ENCODE measurements around the gene DNHD1.

Gene DNHD1

GRCh38 chr11:6476571-6476970 lies 20.5 kb upstream of the DNHD1 start:
- Histone ChIP-seq H3K27me3 (no peaks in the 10 kb centered on the region), H3K4me1 (no peaks in the 10 kb centered on the region), H3K4me3 (ENCODE audit: low read depth, low read length) (no peak overlapping the region), H3K9me3 (no peaks in the 10 kb centered on the region), H3K36me3 (no peaks in the 10 kb centered on the region)
- DNase-seq, result no peak
- TF ChIP-seq CTCF (IDR thresholded peaks at IDR 0.05; ENCODE audit: low read depth, low read length), result no peak

- H3K36me3 ChIP-seq, result peaks cover 13% of the 10 kb centered on the region
- TF ChIP-seq CTCF (IDR thresholded peaks at IDR 0.05; ENCODE audit: low read depth, low read length), result no peak
Observed at GRCh38 chr11:6480299-6480914, 16.7 kb upstream of the DNHD1 start.

GRCh38 chr11:6481012-6481923 lies 15.8 kb upstream of the DNHD1 start, which contains the start of the genes ARFIP2 and TIMM10B:
ARFIP2 (minus strand) TSS chr11:6481331; CDS start chr11:6480421, 910 bp downstream.
TIMM10B (plus strand) TSS chr11:6481501; CDS start chr11:6481517, 16 bp downstream.
- peak; percentile 92 for DNase-seq
- no peaks in the 10 kb centered on the region for H3K27me3 ChIP-seq
- peak within 1 kb of the TSS; percentile 86 for H3K4me3 ChIP-seq (ENCODE audit: low read depth, low read length)
- no peak for TF ChIP-seq CTCF (IDR thresholded peaks at IDR 0.05; ENCODE audit: low read depth, low read length)
- H3K9me3 ChIP-seq, result no peaks in the 10 kb centered on the region
- peaks cover 13% of the 10 kb centered on the region for H3K36me3 ChIP-seq
- no peaks in the 10 kb centered on the region for H3K4me1 ChIP-seq

More at GRCh38 chr11:6480299-6480914, 16.7 kb upstream of the DNHD1 start:
- Histone ChIP-seq H3K4me1 (no peaks in the 10 kb centered on the region), H3K9me3 (no peaks in the 10 kb centered on the region), H3K4me3 (ENCODE audit: low read depth, low read length) (peak overlapping the region; percentile 86), H3K27me3 (no peaks in the 10 kb centered on the region)
- no peak for DNase-seq

- Histone ChIP-seq H3K4me1 (no peaks in the 10 kb centered on the region), H3K36me3 (peaks cover 13% of the 10 kb centered on the region), H3K9me3 (no peaks in the 10 kb centered on the region), H3K4me3 (ENCODE audit: low read depth, low read length) (peak overlapping the region; percentile 86), H3K27me3 (no peaks in the 10 kb centered on the region)
- no peak for DNase-seq
- no peak for TF ChIP-seq CTCF (IDR thresholded peaks at IDR 0.05; ENCODE audit: low read depth, low read length)
Observed at GRCh38 chr11:6481924-6482275, 15.2 kb upstream of the DNHD1 start.

- TF ChIP-seq CTCF (IDR thresholded peaks at IDR 0.05; ENCODE audit: low read depth, low read length), result no peak
- no peak for DNase-seq
- no peaks in the 10 kb centered on the region for H3K27me3 ChIP-seq
- H3K4me3 ChIP-seq (ENCODE audit: low read depth, low read length), result peak overlapping the region; percentile 86
- no peaks in the 10 kb centered on the region for H3K4me1 ChIP-seq
- H3K9me3 ChIP-seq, result no peaks in the 10 kb centered on the region
- H3K36me3 ChIP-seq, result peaks cover 13% of the 10 kb centered on the region
Observed at GRCh38 chr11:6482441-6482840, 14.6 kb upstream of the DNHD1 start.

GRCh38 chr11:6483015-6483414 lies 14.1 kb upstream of the DNHD1 start:
- no peak for DNase-seq
- TF ChIP-seq CTCF (IDR thresholded peaks at IDR 0.05; ENCODE audit: low read depth, low read length), result no peak
- no peaks in the 10 kb centered on the region for H3K4me1 ChIP-seq
- H3K9me3 ChIP-seq, result no peaks in the 10 kb centered on the region
- H3K27me3 ChIP-seq, result no peaks in the 10 kb centered on the region
- peaks cover 13% of the 10 kb centered on the region for H3K36me3 ChIP-seq
- H3K4me3 ChIP-seq (ENCODE audit: low read depth, low read length), result no peak overlapping the region

Measured in BE2C (cell line).